GM06990 (cell line): ENCODE results near the gene GVQW3.

Experiments
- DNase-seq: peaks from one replicate; pipeline ENCODE4 v3.0.0-alpha.2; 2011; ENCODE audit not compliant: insufficient read length; ENCODE audit errors: extremely low read depth
- H3K27me3 ChIP-seq: replicated peaks from 2 replicates; pipeline ENCODE4 v1.6.0; 2011; ENCODE audit warnings: low read length; ENCODE audit not compliant: control insufficient read depth, insufficient read depth
- H3K36me3 ChIP-seq: 2 replicates; pipeline ENCODE4 v1.5.1; 2011; ENCODE audit warnings: low read length; ENCODE audit not compliant: control insufficient read depth, insufficient read depth
- H3K4me3 ChIP-seq: replicated peaks from 2 replicates; pipeline ENCODE4 v1.5.1; 2011; ENCODE audit warnings: low read depth, mild to moderate bottlenecking, control low read depth, low read length
- CTCF ChIP-seq: IDR thresholded peaks from 2 replicates; pipeline ENCODE4 v1.5.1; 2011; ENCODE audit warnings: low read length, control low read depth, mild to moderate bottlenecking, inconsistent platforms; ENCODE audit not compliant: insufficient read depth, poor library complexity, severe bottlenecking

The GVQW3 gene

GRCh38 chr11:76415073-76415472 is 34.0 kb downstream of the GVQW3 start:
- no peaks in the 10 kb centered on the region for H3K27me3 ChIP-seq
- no peak for DNase-seq
- no peak for TF ChIP-seq CTCF
- no peak overlapping the region for H3K4me3 ChIP-seq
- no peaks in the 10 kb centered on the region for H3K36me3 ChIP-seq

- H3K4me3 ChIP-seq: no peak overlapping the region
- no peak for DNase-seq
- H3K27me3 ChIP-seq: no peaks in the 10 kb centered on the region
- peak; percentile 73 for TF ChIP-seq CTCF
- H3K36me3 ChIP-seq: no peaks in the 10 kb centered on the region
Observed at GRCh38 chr11:76419896-76420295, 38.8 kb downstream of the GVQW3 start.

GRCh38 chr11:76424379-76424778 is 43.3 kb downstream of the GVQW3 start:
- DNase-seq: peak; percentile 22
- Histone ChIP-seq H3K27me3 (no peaks in the 10 kb centered on the region), H3K4me3 (no peak overlapping the region), H3K36me3 (no peaks in the 10 kb centered on the region)
- TF ChIP-seq CTCF: no peak

GRCh38 chr11:76424891-76425290 is 43.8 kb downstream of the GVQW3 start:
- no peak for TF ChIP-seq CTCF
- no peak for DNase-seq
- Histone ChIP-seq H3K36me3 (no peaks in the 10 kb centered on the region), H3K27me3 (no peaks in the 10 kb centered on the region), H3K4me3 (no peak overlapping the region)

- no peak overlapping the region for H3K4me3 ChIP-seq
- no peaks in the 10 kb centered on the region for H3K36me3 ChIP-seq
- no peak for TF ChIP-seq CTCF
- no peaks in the 10 kb centered on the region for H3K27me3 ChIP-seq
- DNase-seq: no peak
Observed at GRCh38 chr11:76426660-76427059, 45.5 kb downstream of the GVQW3 start.

- TF ChIP-seq CTCF: no peak
- no peak overlapping the region for H3K4me3 ChIP-seq
Observed at GRCh38 chr11:76436020-76436419, 54.9 kb downstream of the GVQW3 start.

More at GRCh38 chr11:76436020-76436419, 54.9 kb downstream of the GVQW3 start:
- no peaks in the 10 kb centered on the region for H3K27me3 ChIP-seq
- no peaks in the 10 kb centered on the region; the same call in 1 of the 2 replicates for H3K36me3 ChIP-seq
- DNase-seq: no peak
